Measurements from ENCODE around the gene POLR3A. TPM values are rescaled to one million over a fixed set of nuclear protein-coding genes. Genes with fewer than 3 reads are reported as not detected.

Gene POLR3A
- total RNA-seq, 1 donor from 2014 or later, result 41.0 TPM

GRCh38 chr10:78023741-78024140, 5.6 kb downstream of the POLR3A start:
- H3K27ac Mint-ChIP-seq (ENCODE audit: unreplicated experiment), result no peak overlapping the region
- H3K4me3 Mint-ChIP-seq (ENCODE audit: unreplicated experiment), result no peak overlapping the region
- TF ChIP-seq, protein P1, sequence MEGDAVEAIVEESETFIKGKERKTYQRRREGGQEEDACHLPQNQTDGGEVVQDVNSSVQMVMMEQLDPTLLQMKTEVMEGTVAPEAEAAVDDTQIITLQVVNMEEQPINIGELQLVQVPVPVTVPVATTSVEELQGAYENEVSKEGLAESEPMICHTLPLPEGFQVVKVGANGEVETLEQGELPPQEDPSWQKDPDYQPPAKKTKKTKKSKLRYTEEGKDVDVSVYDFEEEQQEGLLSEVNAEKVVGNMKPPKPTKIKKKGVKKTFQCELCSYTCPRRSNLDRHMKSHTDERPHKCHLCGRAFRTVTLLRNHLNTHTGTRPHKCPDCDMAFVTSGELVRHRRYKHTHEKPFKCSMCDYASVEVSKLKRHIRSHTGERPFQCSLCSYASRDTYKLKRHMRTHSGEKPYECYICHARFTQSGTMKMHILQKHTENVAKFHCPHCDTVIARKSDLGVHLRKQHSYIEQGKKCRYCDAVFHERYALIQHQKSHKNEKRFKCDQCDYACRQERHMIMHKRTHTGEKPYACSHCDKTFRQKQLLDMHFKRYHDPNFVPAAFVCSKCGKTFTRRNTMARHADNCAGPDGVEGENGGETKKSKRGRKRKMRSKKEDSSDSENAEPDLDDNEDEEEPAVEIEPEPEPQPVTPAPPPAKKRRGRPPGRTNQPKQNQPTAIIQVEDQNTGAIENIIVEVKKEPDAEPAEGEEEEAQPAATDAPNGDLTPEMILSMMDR (IDR thresholded peaks at IDR 0.05; ENCODE audit: partially characterized antibody, unreplicated experiment), result no peak
- H3K36me3 Mint-ChIP-seq (ENCODE audit: unreplicated experiment), result no peaks in the 10 kb centered on the region
- DNase-seq, result no peak
- H3K9me3 Mint-ChIP-seq (ENCODE audit: unreplicated experiment), result peaks cover 5% of the 10 kb centered on the region
- no peaks in the 10 kb centered on the region for H3K4me1 Mint-ChIP-seq (ENCODE audit: low read depth, unreplicated experiment)
- H3K27me3 Mint-ChIP-seq (ENCODE audit: unreplicated experiment), result peaks cover 2% of the 10 kb centered on the region

- peaks cover 2% of the 10 kb centered on the region for H3K9me3 Mint-ChIP-seq (ENCODE audit: unreplicated experiment)
- H3K27me3 Mint-ChIP-seq (ENCODE audit: unreplicated experiment), result no peaks in the 10 kb centered on the region
- no peak for DNase-seq
- TF ChIP-seq, protein P1 (IDR thresholded peaks at IDR 0.05; ENCODE audit: partially characterized antibody, unreplicated experiment), result no peak
- no peak overlapping the region for H3K27ac Mint-ChIP-seq (ENCODE audit: unreplicated experiment)
- no peaks in the 10 kb centered on the region for H3K36me3 Mint-ChIP-seq (ENCODE audit: unreplicated experiment)
- H3K4me1 Mint-ChIP-seq (ENCODE audit: low read depth, unreplicated experiment), result no peaks in the 10 kb centered on the region
- H3K4me3 Mint-ChIP-seq (ENCODE audit: unreplicated experiment), result no peak overlapping the region
Measured at GRCh38 chr10:78021201-78021600, 8.1 kb downstream of the POLR3A start.

DNA sequence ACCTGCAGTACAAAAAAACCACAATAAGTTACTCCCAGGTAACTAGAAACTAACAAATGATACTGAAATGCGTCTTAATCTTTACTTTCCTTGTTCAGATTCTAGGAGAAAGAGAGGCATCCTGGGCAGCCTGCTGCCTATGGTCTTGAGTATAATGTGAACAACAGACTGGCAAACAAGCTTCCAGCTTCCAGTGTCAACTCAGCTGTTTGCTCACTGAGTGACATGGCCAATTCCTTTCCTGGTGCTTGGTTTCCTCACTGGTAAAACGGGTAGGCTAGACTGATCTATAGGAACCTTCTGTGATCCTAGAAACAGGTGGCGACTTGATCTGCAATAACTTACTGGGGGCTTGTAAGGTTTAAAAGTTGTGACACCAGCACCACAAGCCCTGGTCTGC, 10.1 kb downstream of the POLR3A start:
- Mint-ChIP-seq H3K27me3 (ENCODE audit: unreplicated experiment) (no peaks in the 10 kb centered on the region), H3K36me3 (ENCODE audit: unreplicated experiment) (no peaks in the 10 kb centered on the region), H3K27ac (ENCODE audit: unreplicated experiment) (no peak overlapping the region), H3K4me1 (ENCODE audit: low read depth, unreplicated experiment) (no peaks in the 10 kb centered on the region), H3K4me3 (ENCODE audit: unreplicated experiment) (no peak overlapping the region), H3K9me3 (ENCODE audit: unreplicated experiment) (peaks cover 2% of the 10 kb centered on the region)
- TF ChIP-seq, protein P1 (IDR thresholded peaks at IDR 0.05; ENCODE audit: partially characterized antibody, unreplicated experiment), result no peak
- DNase-seq, result no peak

- H3K27ac Mint-ChIP-seq (ENCODE audit: unreplicated experiment), result no peak overlapping the region
- no peak overlapping the region for H3K4me3 Mint-ChIP-seq (ENCODE audit: unreplicated experiment)
- H3K9me3 Mint-ChIP-seq (ENCODE audit: unreplicated experiment), result peaks cover 2% of the 10 kb centered on the region
- TF ChIP-seq, protein P1 (IDR thresholded peaks at IDR 0.05; ENCODE audit: partially characterized antibody, unreplicated experiment), result no peak
- H3K4me1 Mint-ChIP-seq (ENCODE audit: low read depth, unreplicated experiment), result no peaks in the 10 kb centered on the region
- no peak for DNase-seq
- H3K27me3 Mint-ChIP-seq (ENCODE audit: unreplicated experiment), result no peaks in the 10 kb centered on the region
- H3K36me3 Mint-ChIP-seq (ENCODE audit: unreplicated experiment), result no peaks in the 10 kb centered on the region
Measured at GRCh38 chr10:78017856-78018255, 11.5 kb downstream of the POLR3A start.

DNA sequence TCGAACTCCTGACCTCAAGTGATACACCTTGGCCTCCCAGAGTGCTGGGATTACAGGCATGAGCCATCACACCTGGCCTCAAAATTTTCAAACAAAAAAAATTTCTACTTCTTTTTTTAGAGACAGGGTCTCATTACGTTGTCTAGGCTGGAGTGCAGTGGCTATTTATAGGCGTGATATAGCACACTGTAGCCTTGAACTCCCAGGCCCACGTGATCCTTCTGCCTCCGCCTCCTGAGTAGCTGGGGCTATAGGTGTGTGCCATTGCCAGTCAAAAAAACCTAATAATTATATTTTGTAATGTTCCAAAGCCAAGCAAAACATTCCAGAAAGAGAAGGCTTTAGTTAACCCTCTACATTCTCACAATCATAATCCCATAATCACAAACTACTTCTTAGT, 13.8 kb downstream of the POLR3A start:
- TF ChIP-seq, protein P1 (IDR thresholded peaks at IDR 0.05; ENCODE audit: partially characterized antibody, unreplicated experiment), result no peak
- Mint-ChIP-seq H3K4me3 (ENCODE audit: unreplicated experiment) (no peak overlapping the region), H3K4me1 (ENCODE audit: low read depth, unreplicated experiment) (no peaks in the 10 kb centered on the region), H3K27me3 (ENCODE audit: unreplicated experiment) (no peaks in the 10 kb centered on the region), H3K9me3 (ENCODE audit: unreplicated experiment) (peaks cover 2% of the 10 kb centered on the region), H3K27ac (ENCODE audit: unreplicated experiment) (no peak overlapping the region), H3K36me3 (ENCODE audit: unreplicated experiment) (no peaks in the 10 kb centered on the region)
- no peak for DNase-seq

Data from glutamatergic neuron (in vitro differentiated cells).